ENCODE measurements around the gene MFSD12.

Gene MFSD12

DNA sequence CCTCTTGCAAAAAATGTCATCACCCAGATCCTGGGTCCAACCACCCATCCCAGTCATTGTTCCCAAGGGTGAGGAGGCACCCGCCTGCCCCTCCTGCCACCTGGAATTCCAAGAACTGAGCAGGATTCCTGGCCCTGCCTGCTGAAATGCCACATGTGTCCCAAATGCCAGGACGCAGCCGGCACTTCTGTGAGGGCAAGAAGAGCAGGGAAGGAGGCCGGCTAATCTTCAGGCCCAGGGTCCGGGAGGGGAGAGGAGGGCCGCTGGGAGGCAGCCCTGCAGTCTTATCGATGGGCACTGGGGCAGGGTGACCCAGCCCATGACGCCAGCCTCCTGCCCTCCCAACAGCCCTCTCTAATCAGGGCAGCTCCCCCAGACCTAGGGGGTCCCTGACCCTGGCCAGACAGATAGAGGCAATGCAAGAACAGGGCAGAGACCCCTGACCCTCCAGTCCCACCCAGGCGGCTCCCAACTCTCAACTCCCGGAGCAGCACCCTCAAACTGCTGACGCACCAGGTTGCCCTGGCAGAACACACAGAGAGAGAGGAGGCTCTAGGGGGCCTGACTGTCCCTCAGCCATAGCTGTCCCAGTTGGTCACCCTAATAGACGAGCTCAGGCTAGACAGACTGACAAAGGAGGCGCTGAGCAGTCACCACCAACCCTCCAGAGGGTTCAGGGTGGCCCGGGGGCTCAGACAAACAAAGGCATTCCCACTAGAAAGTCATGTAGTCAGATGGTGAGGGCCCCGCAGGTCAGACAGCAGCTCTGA, 1.5 kb downstream of the MFSD12 start:
- FAIRE-seq, result no peak

DNA sequence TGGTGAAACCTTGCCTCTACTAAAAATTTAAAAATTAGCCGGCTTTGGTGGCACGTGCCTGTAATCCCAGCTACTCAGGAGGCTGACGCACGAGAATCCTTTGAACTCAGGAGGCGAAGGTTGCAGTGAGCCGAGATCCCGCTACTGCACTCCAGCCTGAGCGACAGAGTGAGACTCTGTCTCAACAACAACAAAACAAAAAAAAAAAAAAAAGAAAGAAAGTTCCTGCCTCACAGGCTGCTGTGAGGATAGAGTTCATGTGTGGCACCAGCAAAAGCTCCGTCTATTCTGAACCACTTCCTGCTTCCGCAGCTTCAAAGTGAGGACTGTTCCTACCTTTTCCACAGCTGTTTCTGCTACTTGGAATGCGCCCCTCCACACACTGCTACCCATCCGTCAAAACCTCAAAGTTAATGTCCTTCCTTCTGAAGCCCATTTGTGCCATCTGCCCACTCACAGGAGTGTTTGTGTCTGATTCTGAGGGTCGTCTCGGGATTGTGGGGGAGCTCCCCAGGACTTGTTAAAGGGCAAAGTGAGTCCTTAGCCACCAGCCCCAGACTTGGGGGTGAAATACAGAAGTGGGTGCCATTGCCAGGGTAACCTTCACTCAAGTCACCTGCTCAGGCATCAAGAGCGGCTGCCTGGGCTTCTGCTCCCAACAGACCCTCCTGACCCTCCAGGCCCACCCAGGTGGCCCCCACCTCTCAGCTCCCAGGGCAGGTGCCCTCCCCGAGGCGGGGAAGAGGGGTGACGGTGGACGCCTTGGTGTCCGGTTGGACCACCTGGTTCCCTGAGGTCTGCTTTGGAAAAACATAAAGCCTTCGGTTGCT, 2.9 kb downstream of the MFSD12 start:
- FAIRE-seq, result no peak

DNA sequence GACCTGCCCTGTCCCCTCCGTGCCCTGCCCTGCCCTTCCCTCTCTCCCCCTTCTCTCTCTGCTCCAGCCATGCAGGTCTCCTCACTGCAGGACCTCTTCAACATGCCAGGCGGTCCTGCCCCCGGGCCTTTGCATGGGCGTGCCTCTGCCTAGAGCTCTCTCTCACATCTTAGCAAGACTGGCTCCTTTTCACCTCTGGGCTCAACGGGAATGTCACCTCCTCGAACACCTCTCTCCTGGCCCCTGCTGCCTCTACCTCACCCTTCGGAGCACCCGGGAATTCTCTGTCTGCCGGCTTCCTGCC, 5.6 kb downstream of the MFSD12 start:
- no peak for FAIRE-seq

DNA sequence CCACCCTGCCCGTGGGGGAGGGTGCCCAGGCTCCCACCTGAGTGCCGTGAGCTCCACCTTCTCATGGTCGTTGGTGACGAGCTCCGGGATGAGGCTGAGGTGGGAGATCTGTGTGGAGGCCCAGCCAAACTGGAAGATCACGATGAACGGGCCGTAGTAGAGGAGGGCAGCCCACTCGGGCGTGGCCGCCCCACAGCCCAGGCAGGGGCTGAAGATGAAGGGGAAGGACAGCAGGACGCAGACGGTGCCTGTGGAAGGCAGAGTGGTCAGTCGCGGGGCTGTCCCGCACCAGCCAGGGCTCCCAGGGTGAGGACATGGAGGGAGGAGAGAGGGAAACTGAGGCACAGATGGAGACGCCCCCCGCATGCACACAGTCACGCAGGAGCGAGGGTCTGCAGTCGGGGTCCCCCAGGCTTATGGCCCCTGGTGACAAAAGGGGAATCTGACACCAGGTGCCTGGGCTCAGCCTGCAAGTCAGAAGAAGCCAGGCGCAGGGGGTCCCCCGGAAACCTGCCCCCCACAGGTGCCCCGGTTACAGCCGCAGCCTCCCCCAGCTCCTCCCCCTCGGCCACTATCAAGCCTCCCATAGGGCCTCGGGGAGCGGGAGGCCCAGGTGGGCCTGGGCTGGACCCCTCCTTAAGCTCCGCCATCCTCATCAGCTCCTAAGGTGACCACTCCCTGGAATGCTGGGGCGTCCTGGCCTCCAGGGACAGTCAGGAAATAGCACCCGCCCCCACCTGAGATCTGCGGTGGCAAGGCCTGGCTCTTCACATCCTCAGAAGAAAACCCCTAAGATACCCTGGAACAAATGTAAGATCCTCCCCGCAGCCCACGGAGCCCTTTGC, 6.2 kb downstream of the MFSD12 start:
- FAIRE-seq, result no peak

DNA sequence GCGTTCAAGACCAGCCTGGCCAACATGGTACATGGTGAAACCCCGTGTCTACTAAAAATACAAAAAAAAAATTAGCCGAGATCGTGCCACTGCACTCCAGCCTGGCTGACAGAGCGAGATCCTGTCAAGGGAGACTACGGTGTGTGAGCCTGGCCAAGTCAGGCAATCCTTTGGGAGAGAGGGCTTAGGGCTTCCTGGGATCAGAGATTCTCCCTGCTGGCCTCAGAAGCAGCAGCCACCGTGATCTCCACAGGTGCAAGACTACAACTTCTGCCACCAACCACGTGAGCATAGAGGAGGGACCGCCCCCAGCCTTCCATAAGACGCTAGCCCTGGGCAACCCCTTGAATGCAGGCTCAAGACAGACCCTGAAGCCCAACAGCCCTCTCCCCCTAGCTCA, 7.6 kb downstream of the MFSD12 start:
- no peak for FAIRE-seq

DNA sequence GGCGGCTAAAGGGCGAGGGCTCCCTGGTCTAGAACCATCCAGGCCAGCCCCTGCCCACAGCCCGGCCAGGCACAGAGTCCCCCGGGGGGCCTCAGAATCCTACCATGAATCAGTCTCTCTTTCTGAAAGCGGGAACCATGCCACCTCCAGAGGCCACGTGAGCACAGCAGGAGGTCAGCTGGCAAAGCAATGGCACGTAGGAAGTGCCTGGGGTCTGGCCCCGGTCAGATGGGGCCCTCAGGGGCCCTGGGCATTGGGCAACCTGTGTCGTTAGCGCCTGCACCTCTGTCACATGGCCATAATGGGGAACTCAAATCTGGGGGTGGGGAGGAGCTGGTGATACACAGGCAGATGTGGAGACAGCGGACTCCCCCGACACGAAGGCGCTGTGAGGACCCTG, 8.8 kb downstream of the MFSD12 start:
- no peak for FAIRE-seq

DNA sequence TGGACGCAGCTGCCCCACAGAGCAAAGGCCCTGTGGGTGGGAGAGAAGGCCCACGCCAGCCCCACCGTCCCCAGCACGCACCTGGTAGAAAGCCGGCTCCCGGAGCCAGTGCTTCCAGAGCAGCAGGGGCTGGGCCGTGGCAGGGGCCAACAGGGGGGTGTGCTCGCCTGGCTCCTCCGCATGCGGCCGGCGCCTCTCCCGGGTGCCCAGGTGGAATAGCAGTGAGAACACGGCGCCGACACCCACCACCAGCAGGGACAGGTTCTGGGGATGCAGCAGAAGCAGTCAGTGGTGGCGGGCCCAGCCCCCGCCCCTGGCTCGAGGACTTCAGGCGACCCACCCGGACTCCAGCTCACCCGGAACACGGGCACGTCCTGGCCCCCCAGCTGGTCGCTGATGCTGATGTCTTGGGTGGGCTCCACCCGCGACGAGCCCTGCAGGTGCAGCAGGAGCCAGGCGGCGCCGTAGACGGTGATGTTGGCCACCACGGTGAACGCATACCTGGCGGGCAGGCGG, 9.6 kb downstream of the MFSD12 start:
- no peak for FAIRE-seq

DNA sequence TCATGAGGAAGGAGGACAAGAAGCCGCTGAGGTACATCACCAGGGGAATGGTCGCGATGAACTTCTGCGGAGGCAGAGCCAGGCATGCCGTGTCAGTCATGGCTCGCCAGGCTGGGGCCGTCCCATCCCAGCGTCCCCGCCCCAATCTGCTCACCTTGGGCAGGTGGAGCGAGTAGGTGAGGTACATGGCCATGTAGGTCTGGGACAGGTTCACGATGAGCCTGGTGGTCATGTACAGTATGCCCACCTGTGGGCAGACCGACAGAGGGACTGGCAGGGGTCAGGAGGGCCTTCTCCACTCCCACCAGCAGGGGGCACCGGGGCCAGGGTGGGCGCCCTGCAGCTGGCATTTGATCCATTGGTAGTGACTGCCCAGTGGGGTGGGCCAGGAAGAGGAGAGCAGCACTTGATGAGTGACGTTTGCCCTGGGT, 10.1 kb downstream of the MFSD12 start:
- no peak for FAIRE-seq

DNA sequence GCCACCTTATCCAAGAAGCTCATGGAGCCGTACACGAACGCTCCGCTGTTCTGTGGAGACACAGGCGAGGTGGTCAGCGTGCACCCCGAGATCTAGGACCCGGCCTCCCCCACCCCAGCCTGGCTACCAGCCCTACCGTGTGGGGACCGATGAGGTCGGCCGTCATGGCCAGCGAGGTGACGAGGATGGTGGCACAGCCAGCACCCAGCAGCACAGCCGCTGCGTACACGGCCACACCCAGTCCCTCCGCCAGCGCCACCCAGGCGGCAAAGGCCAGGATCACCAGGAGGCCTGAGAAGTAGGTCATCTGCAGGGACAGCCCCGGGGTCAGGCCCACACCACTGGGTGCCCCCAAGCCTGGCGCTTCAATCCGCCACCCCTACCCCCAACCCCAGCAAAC, 11.3 kb downstream of the MFSD12 start:
- no peak for FAIRE-seq

DNA sequence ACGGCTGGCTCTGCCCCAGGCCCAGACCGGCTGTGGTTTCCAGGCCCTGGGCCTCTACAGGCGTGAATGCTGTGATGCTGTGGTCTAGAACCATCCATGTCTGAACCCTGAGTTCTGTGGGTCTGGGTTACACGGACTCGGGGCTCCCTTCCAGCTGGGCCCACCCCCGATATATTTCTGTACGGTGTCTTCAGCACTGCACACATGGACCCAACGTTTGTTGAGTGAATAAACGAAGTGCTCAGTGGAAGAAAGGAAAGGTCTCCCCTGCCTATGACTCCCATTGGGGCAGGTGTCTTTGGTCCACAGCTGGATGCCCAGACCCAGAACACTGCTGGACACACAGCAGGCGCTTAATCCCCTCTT, 11.7 kb downstream of the MFSD12 start:
- FAIRE-seq, result no peak

DNA sequence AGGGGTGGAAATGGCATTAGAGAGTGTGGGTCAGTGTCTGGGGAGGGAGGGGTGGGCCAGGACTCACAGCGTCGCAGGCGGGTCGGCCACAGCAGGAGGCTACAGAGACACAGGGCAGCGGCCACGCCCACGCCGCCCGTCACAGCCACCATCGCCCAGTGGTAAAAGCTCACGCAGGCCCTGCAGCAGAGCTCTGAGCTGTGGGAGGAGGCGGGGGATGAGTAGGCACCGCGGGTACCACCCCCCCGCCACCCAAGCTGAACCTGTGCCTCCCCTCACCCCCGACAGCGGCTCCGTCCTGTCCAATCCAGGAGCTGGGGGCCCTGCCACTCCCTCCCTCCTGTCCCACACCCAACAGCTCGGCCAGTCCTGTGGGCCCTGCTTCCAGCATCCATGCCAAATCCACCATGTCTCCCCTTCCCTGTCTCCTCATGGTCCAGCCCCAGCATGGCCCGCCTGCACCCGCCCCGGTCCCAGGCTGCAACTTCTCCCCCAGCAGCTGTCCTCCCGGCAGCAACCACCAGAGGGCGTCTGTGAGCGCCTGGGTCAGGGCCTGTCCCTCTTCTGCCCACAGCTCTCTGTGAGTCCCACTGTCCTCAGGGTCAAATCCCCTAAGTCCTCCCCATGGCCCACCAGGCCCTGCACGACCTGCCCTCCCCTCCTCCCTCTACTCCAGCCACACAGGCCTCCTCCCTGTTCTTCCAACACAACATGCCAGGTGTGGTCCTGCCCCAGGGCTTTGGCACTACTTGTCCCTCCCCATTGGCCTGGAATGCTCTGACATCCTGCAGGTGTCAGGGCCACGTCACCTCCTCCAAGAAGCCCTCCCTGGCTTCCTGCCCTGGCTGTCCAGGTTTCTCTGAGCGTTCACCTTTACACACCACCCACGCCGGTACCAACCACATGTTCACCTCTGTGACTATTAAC, 12.4 kb downstream of the MFSD12 start:
- no peak for FAIRE-seq

DNA sequence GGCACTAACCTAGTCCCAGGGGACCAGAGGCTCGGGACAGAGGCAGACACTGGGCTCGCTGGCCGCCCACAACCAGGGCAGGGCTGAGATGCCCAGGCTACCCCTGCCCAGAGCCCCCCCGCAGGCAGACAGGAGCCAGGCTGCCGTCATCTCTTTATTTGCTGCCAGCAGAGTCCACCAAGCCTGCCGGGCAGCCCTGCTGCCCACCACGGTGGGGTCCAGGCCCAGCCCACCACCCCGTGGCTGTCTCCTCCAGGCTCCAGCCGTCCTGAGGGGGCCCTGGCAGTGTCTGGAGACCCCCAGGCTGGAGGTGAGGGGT, 13.4 kb downstream of the MFSD12 start:
- FAIRE-seq, result no peak

DNA sequence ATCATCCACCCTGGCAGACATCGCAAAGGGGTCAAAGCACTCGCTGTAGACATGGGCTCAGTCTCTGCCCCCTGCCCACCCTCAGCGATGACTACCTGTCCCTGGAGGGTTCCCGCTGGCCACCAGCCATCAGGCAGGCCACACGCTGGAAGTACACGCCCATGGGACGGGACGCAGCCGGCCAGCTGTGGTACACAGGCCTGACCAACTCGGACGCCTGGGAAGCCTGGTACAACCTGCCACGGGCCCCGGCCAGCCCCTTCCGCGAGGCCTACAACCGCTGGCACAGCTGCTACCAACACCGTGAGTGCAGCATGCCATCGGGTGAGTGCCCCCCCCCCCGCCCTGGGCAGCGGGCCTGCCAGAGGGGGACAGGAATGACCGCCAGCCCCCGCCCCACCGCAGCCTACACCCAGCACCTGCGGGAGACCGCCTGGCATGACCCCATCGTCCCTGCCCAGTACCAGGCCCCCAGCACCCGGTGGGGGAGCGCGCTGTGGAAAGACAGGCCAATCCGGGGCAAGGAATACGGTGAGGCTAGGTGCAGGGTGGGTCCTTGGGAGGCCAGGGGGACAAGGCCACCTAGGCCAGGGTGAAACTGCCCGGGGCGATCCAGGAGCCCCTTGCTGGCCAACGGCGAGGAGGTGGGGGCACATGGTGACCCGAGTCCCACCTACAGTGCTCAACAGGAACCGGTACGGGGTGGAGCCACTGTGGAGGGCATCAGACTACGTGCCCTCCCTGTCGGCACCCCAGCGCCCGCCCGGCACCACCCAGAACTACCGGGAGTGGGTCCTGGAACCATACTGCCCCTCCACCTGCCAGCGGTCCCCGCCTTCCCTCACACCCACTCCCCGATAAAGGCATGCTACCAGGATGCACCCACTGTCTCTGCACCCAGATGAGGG, 14.0 kb downstream of the MFSD12 start:
- no peak for FAIRE-seq

DNA sequence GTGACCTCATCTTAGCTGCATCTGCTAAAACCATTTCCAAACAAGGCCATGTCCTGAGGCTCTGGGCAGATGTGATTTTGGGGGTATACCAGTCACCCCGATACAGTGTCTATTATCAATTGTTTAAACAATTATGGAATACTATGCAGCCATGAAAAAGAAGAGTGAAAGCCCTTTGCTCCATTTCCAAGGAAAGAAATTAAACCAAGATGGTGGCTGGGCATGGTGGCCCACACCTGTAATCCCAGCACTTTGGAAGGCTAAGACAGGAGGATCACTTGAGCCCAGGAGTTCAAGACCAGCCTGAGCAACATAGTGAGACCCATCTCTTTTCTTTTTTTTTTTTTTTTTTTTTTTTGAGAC, 17.6 kb downstream of the MFSD12 start:
- no peak for FAIRE-seq

DNA sequence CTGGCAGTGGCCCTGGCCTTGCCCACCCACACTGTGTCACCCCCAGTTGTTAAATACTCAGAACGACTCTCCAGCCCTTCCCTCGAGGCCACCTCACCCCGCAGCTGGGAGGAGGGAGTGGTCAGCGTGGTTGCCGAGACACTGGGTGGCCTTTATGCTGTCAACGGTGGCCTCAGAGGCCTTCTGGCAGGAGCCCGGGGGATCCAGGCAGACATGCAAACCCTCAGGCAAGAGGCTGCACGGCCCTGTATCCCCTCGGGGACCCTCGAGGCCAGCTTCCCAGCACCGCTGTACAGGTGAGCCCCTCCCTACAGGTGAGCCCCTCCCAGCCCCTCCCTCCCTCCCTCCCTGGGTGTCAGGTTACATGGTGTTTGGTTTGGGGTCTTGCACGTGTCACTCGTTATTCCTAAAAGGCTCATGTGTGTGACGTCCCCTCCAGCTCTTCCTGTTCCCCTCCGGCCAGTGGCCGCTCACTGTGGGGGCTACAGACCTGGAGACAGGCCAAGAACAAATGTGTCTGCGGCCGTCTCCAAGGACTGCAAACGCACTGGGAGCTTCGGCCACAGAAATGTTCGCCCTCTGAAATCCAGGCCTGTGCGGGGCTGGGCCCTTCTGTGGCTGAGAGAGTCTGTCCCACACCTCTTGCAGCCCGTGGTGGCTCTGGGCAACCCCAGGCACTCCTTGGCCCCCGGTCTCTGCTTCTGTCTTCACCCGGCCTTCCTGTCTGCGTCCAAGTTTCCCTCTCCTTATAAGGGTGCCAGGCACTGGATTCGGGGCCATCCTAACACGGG, 18.2 kb downstream of the MFSD12 start, which contains the start of gene TEKTIP1:
TEKTIP1 (plus strand) TSS at position 210 of the 791 bp plus-strand sequence; CDS start at position 214, 4 bp downstream.
- FAIRE-seq, result no peak

DNA sequence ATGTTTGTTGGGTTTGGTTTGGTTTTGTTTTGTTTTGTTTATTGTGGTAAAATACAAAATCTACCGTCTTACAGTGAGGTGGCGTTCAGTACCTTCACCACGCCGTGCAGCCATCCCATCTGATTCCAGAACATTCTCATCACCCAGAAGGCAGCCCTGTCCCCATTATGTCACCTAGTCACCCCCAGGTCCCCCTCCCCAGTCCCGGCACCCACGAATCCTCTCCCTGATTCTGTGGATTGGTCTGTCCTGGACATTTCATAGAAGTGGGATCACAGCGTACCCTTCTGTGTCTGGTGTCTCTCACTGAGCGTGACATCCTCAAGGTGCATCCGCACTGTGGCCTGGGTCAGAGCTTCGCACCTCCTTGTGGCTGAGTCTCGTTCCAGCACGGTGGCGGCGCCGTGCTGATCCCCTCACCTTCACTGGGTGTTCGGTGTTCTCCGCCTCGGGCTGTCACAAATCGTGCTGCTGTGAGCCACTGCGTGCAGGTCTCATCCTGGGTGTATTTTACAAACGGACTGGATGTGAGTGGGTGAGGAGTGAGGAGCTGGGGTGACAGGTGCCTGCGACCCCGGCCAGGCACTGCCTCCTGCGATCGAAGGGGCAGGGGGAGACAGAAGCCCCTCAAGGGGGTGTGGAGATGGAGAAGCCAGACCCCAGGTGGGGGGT, 19.0 kb downstream of the MFSD12 start:
- FAIRE-seq, result no peak

DNA sequence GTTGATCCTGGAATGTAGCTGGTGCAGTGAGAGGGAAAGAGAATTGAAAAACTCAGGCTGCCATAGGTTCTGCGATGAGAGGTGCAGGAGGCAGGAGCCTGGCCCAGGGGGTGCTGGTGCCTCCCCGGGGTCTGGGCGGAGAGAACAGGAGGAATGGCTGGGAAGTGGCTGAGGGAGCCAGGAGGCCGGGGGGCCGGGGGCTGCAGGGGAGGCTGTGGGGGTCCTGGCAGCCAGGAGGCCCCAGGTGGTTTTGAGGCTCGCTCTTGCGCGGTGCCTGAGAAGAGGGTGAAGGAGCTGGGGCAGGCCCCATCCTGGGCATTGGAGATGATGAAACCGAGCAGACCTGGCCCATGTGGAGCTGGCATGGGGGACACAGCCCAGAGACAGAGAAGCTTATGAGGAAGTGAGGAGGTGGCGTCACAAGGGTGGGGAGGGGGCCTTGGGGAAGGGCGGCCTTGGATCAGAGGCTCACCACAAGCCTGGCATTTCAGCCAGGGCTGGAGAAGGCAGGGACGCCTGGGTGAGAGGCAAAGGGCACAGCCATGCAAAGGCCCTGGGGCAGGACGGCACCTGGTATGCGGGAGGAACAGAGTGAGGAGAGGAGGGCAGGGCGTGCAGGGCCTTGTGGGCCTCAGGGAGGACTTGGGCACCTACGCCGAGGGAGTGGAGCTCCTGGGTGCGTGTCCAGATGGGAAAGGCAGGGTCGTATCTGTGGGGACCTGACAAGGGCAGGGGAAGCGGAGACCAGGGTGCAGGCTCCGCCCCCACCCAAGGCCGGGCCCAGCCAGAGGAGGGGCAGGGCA, 19.7 kb downstream of the MFSD12 start:
- FAIRE-seq, result no peak

DNA sequence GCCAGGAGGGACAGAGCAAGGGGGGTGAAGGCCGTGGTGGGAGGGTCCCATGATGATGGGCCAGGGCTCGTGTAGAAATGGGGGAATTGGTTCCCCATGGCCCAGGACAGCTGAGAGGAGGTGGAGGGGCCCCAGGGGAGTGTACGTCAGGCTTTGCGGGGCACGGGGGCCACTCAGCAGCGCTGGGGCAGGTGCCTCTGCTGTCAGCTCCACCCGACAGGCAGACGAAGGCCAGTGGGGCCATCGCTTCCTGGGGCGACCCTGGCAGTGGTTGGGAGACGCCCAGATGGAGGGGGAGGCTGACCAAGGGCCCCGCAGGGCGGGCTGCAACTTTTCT, 20.3 kb downstream of the MFSD12 start:
- FAIRE-seq, result no peak

Data from islet of Langerhans (tissue), 1 donor.